ENCODE results near the gene SMIM36. TPM values are rescaled to one million over a fixed set of nuclear protein-coding genes. Genes with fewer than 3 reads are reported as not detected.

SMIM36 gene
- total RNA-seq, 1 experiment from 2014 or later, result not detected

GRCh38 chr17:55452139-55452790, 59.0 kb downstream of the SMIM36 start:
- Mint-ChIP-seq H3K36me3 (ENCODE audit: insufficient read depth, unreplicated experiment) (peaks cover 5% of the 10 kb centered on the region), H3K4me1 (ENCODE audit: low read depth, unreplicated experiment) (peaks cover 42% of the 10 kb centered on the region), H3K27me3 (ENCODE audit: unreplicated experiment) (no peaks in the 10 kb centered on the region), H3K4me3 (ENCODE audit: low read depth, unreplicated experiment) (no peak overlapping the region), H3K27ac (ENCODE audit: unreplicated experiment) (no peak overlapping the region), H3K9me3 (ENCODE audit: low read depth, unreplicated experiment) (no peaks in the 10 kb centered on the region)
- TF ChIP-seq, protein P1, sequence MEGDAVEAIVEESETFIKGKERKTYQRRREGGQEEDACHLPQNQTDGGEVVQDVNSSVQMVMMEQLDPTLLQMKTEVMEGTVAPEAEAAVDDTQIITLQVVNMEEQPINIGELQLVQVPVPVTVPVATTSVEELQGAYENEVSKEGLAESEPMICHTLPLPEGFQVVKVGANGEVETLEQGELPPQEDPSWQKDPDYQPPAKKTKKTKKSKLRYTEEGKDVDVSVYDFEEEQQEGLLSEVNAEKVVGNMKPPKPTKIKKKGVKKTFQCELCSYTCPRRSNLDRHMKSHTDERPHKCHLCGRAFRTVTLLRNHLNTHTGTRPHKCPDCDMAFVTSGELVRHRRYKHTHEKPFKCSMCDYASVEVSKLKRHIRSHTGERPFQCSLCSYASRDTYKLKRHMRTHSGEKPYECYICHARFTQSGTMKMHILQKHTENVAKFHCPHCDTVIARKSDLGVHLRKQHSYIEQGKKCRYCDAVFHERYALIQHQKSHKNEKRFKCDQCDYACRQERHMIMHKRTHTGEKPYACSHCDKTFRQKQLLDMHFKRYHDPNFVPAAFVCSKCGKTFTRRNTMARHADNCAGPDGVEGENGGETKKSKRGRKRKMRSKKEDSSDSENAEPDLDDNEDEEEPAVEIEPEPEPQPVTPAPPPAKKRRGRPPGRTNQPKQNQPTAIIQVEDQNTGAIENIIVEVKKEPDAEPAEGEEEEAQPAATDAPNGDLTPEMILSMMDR (IDR thresholded peaks at IDR 0.05; ENCODE audit: unreplicated experiment), result no peak
- intact Hi-C loops (cut with micrococcal nuclease; ENCODE audit: unreplicated experiment), result no loop called here
- peak; percentile 15 for DNase-seq
- CTCF ChIA-PET, result interaction anchor here (0.9 kb wide), 1 partner anchor 19 kb away, joined by 3 read pairs; no protein-coding TSS in a partner anchor
- BruUV-seq (replicated peaks), result no TSS peak

DNA sequence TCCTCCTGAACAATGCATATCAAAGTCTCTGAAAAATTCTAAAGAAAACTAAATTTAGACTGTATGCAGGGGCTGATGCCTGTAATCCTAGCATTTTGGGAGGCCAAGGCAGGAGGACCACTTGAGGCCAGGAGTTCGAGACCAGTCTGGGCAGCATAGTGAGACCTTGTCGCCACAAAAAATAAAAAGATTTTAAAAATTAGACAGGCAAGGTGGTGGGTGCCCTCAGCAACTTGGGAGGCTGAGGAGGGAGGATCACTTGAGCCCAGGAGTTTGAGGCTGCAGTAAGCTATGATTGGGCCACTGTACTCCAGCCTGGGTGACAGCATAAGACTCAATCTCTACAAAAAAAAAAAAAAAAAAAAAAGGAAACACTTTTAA, 59.5 kb downstream of the SMIM36 start:
- TF ChIP-seq, protein P1 (IDR thresholded peaks at IDR 0.05; ENCODE audit: unreplicated experiment), result no peak
- intact Hi-C loops (cut with micrococcal nuclease; ENCODE audit: unreplicated experiment), result no loop called here
- Mint-ChIP-seq H3K9me3 (ENCODE audit: low read depth, unreplicated experiment) (no peaks in the 10 kb centered on the region), H3K4me3 (ENCODE audit: low read depth, unreplicated experiment) (no peak overlapping the region), H3K36me3 (ENCODE audit: insufficient read depth, unreplicated experiment) (peaks cover 5% of the 10 kb centered on the region), H3K27me3 (ENCODE audit: unreplicated experiment) (no peaks in the 10 kb centered on the region), H3K27ac (ENCODE audit: unreplicated experiment) (no peak overlapping the region), H3K4me1 (ENCODE audit: low read depth, unreplicated experiment) (peaks cover 39% of the 10 kb centered on the region)
- CTCF ChIA-PET, result interaction anchor here (1.0 kb wide), 1 partner anchor 18 kb away, joined by 3 read pairs; no protein-coding TSS in a partner anchor
- DNase-seq, result no peak
- BruUV-seq (replicated peaks), result no TSS peak

GRCh38 chr17:55451203-55451641, 60.0 kb downstream of the SMIM36 start:
- CTCF ChIA-PET, result interaction anchor here (1.0 kb wide), 1 partner anchor 18 kb away, joined by 3 read pairs; no protein-coding TSS in a partner anchor
- H3K4me3 Mint-ChIP-seq (ENCODE audit: low read depth, unreplicated experiment), result no peak overlapping the region
- intact Hi-C loops (cut with micrococcal nuclease; ENCODE audit: unreplicated experiment), result no loop called here
- H3K36me3 Mint-ChIP-seq (ENCODE audit: insufficient read depth, unreplicated experiment), result peaks cover under 1% of the 10 kb centered on the region
- TF ChIP-seq, protein P1 (IDR thresholded peaks at IDR 0.05; ENCODE audit: unreplicated experiment), result no peak
- peaks cover 34% of the 10 kb centered on the region for H3K4me1 Mint-ChIP-seq (ENCODE audit: low read depth, unreplicated experiment)
- no peaks in the 10 kb centered on the region for H3K27me3 Mint-ChIP-seq (ENCODE audit: unreplicated experiment)
- H3K27ac Mint-ChIP-seq (ENCODE audit: unreplicated experiment), result peak overlapping the region; percentile 8
- H3K9me3 Mint-ChIP-seq (ENCODE audit: low read depth, unreplicated experiment), result no peaks in the 10 kb centered on the region
- DNase-seq, result no peak
- no TSS peak for BruUV-seq (replicated peaks)

DNA sequence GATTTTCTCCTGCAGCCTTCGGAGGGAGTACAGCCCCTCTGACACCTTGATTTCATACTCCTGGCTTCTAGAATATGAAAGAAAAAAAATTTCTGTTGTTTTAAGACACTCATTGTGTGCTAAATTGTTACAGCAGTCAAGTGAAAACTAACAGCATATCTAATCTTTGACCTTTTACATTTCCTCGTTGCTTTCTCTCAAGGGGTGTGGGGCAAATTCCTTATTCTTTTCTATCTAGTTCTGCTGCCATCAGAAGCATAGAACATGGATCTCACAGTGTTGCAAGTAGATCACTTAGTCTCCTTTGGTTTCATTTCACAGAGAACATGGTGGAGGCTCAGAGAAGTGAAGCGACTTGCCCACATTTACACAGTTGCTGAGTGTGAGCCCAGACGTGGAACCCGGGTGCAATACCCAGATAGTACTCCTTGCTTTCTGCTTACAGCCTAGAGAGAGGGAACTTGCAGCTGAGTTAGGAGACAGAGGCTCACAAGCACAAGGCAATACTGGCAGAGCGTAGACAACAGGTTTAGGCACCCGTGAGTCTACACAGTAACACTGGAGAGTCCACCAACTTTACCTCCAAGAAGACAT, 60.9 kb downstream of the SMIM36 start:
- no peaks in the 10 kb centered on the region for H3K9me3 Mint-ChIP-seq (ENCODE audit: low read depth, unreplicated experiment)
- no peaks in the 10 kb centered on the region for H3K27me3 Mint-ChIP-seq (ENCODE audit: unreplicated experiment)
- no peak overlapping the region for H3K27ac Mint-ChIP-seq (ENCODE audit: unreplicated experiment)
- BruUV-seq (replicated peaks), result no TSS peak
- DNase-seq, result no peak
- H3K4me3 Mint-ChIP-seq (ENCODE audit: low read depth, unreplicated experiment), result no peak overlapping the region
- H3K4me1 Mint-ChIP-seq (ENCODE audit: low read depth, unreplicated experiment), result peaks cover 31% of the 10 kb centered on the region
- CTCF ChIA-PET, result no interaction called here
- intact Hi-C loops (cut with micrococcal nuclease; ENCODE audit: unreplicated experiment), result no loop called here
- no peaks in the 10 kb centered on the region for H3K36me3 Mint-ChIP-seq (ENCODE audit: insufficient read depth, unreplicated experiment)
- TF ChIP-seq, protein P1 (IDR thresholded peaks at IDR 0.05; ENCODE audit: unreplicated experiment), result no peak
